Esophagus squamous epithelium (tissue), 5 donors: ENCODE data around the gene GULP1. TPM values are rescaled to one million over a fixed set of nuclear protein-coding genes. Genes with fewer than 3 reads are reported as not detected.

Experiments
- DNase-seq: peaks from one replicate; lab custom pipeline; 2025; lab: John Stamatoyannopoulos, UW
- H3K27ac ChIP-seq, 4 donors: fragments of 200-600 bp; sonication (generic); one replicate each; pipeline ENCODE4 v1.5.1; 2016 to 2019; ENCODE audit warnings: mild to moderate bottlenecking in 1 of 4
- H3K27me3 ChIP-seq, 4 donors: fragments of 200-600 bp; sonication (generic); 1 replicate in 3 of 4; 2 replicates in 1 of 4; pipeline versions ENCODE4 v1.5.1 to v1.6.0; 2017 to 2021; ENCODE audit warnings: antibody characterized with exemption in 1 of 4
- H3K36me3 ChIP-seq, 3 donors: fragments of 200-600 bp; sonication (generic); one replicate each; pipeline ENCODE4 v1.5.1; 2016 to 2019
- H3K4me1 ChIP-seq, 3 donors: fragments of 200-600 bp; sonication (generic); one replicate each; pipeline ENCODE4 v1.5.1; 2017 to 2019
- H3K4me3 ChIP-seq, 4 donors: fragments of 200-600 bp; sonication (generic); 1 replicate in 3 of 4; 2 replicates in 1 of 4; pipeline ENCODE4 v1.5.1; 2016 to 2019; ENCODE audit warnings: mild to moderate bottlenecking in 2 of 4, moderate library complexity in 1 of 4
- H3K9me3 ChIP-seq, 3 donors: fragments of 200-600 bp; sonication (generic); one replicate each; pipeline ENCODE4 v1.5.1; 2016 to 2019
- POLR2A ChIP-seq, 4 donors: fragments of 450-650 bp; IDR thresholded peaks; one replicate each; pipeline ENCODE4 v1.6.1; 2017; ENCODE audit warnings: antibody characterized with exemption in 4 of 4, mild to moderate bottlenecking in 4 of 4, moderate library complexity in 3 of 4
- WGBS, 2 donors: methylation state at CpG; one replicate each; pipeline ENCODE4 v1.1.5; 2018; 5-methylcytosine and 5-hydroxymethylcytosine counted together
- intact Hi-C: fragments of 100-400 bp; cut with DNase I; formaldehyde crosslinking; loops from one replicate; pipeline ENCODE4 v1.15.0; 2022
- small RNA-seq, 4 donors: library from RNA; depleted of rRNA; stranded (forward); fragments of <200 nt; gene quantifications; one replicate each; pipeline ENCODE3, GENCODE V24; 2016
- total RNA-seq, 4 donors: library from RNA; depleted of rRNA; stranded (reverse); fragments of >200 nt; gene quantifications; one replicate each; pipeline ENCODE4 v1.1.0, GENCODE V29; 2016
- TF ChIP-seq, protein P1 (sequence below), 6 experiments: fragments of 450-650 bp in 4 of 6; fragments of 200-600 bp in 2 of 6; sonication (generic) in 2 of 6; IDR thresholded peaks; one replicate each; pipeline ENCODE4 v1.5.1; 2016 to 2019; ENCODE audit warnings: antibody characterized with exemption in 6 of 6, mild to moderate bottlenecking in 4 of 6, moderate library complexity in 4 of 6
- donor health status: DM: yes; HTN: yes; CAD: no.

The GULP1 gene
- total RNA-seq, 4 donors from 2014 or later = 10.4 to 39.3 (median 24.2) TPM

DNA sequence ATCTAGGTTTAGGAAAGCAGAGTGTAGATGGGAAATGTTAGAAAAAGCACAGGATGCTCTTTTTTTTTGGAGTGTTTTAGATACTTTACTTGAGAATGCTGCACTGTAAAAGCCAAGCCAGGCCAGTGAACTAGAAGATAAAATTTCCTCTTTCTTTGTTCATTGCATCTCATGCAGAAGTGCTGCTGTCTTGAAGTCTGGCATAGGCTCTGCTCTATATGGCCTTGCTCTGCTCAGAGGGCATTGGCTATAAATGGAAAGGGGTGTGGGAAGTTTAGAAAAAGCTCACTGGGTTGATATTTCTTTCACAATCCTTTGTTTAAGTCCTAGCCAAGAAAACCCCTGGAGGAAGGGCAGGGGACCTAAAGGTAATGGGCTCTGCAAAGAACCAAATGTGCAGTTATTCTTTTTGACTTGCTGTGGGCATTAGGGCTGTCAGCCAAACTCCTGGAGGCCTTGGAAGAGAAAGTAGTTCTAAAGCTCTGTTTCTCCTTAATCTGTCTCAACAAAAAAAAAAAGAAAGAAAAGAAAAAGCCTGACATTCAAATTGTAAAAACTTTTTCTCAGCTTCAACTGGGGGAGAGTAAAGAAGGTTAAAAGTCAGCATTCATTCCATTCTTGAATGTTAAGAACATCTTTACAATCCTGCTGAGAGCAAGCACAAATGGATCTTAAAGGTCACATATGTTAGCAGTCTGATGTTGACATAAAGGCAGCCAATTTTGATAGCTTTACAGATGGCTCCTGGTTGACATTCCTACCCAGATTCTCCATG, 338.3 kb downstream of the GULP1 start:
- no peak for TF ChIP-seq POLR2A (IDR thresholded peaks at IDR 0.05)
- TF ChIP-seq, protein P1, sequence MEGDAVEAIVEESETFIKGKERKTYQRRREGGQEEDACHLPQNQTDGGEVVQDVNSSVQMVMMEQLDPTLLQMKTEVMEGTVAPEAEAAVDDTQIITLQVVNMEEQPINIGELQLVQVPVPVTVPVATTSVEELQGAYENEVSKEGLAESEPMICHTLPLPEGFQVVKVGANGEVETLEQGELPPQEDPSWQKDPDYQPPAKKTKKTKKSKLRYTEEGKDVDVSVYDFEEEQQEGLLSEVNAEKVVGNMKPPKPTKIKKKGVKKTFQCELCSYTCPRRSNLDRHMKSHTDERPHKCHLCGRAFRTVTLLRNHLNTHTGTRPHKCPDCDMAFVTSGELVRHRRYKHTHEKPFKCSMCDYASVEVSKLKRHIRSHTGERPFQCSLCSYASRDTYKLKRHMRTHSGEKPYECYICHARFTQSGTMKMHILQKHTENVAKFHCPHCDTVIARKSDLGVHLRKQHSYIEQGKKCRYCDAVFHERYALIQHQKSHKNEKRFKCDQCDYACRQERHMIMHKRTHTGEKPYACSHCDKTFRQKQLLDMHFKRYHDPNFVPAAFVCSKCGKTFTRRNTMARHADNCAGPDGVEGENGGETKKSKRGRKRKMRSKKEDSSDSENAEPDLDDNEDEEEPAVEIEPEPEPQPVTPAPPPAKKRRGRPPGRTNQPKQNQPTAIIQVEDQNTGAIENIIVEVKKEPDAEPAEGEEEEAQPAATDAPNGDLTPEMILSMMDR (IDR thresholded peaks at IDR 0.05) = no peak
- H3K27me3 ChIP-seq = no peaks in the 10 kb centered on the region
- intact Hi-C loops = no loop called here
- DNase-seq = no peak
- peaks cover 5 to 14% (median 13%) of the 10 kb centered on the region in 3 donors for H3K4me1 ChIP-seq
- H3K27ac ChIP-seq = peak overlapping the region in 1 of 4 donors; percentile 31
- no peak overlapping the region for H3K4me3 ChIP-seq
- H3K36me3 ChIP-seq = no peaks in the 10 kb centered on the region
- no peaks in the 10 kb centered on the region for H3K9me3 ChIP-seq

DNA sequence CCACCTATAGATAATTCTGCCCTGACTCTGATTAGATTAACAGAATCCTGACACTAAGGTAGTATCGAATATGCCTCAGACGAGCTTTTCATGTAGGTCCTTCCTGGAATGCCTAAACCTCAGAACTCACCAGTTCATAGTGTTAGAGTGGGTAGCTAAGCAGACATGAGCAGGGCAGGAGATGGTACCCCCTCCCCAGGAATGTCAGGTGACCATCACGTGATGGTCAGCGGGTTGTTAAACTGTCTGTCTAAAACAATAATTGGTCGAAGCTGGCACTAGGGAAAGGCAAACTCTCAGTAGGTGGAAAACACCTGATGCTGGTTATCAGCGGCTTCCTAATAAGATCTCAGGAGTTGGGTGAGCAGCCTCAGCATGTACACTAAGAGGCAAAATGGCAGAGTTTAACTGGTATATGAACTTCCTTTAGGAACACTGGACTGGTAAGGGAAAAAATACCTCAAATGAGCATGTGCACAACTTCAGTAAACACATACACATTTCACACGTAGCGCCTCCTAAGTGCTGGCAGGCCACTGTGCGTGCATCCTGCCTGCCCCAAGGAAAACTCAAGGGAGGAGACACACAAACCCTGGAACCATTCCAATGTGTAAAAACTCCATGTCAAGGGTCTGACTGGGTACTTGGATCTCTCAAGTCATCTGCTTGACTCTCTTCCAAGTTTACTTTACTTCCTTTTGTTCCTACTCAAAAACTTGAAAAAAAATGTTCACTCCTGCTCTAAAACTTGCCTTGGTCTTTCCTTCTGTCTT, 339.5 kb downstream of the GULP1 start:
- no peak overlapping the region for H3K4me3 ChIP-seq
- DNase-seq = no peak
- intact Hi-C loops = no loop called here
- no peaks in the 10 kb centered on the region for H3K27me3 ChIP-seq
- 64 to 68% methylated on average over 5 to 8 of the region's 9 CpGs for WGBS, 2 donors
- no peak for TF ChIP-seq POLR2A (IDR thresholded peaks at IDR 0.05)
- TF ChIP-seq, protein P1 (IDR thresholded peaks at IDR 0.05) = no peak
- no peaks in the 10 kb centered on the region for H3K36me3 ChIP-seq
- peaks cover 5 to 14% (median 13%) of the 10 kb centered on the region in 3 donors for H3K4me1 ChIP-seq
- no peak overlapping the region for H3K27ac ChIP-seq
- H3K9me3 ChIP-seq = no peaks in the 10 kb centered on the region

GRCh38 chr2:188634656-188635055, 343.0 kb downstream of the GULP1 start:
- WGBS, 2 donors = 86 to 90% methylated on average over 1 of the region's 1 CpG
- Histone ChIP-seq H3K4me3 (no peak overlapping the region), H3K9me3 (no peaks in the 10 kb centered on the region), H3K36me3 (no peaks in the 10 kb centered on the region), H3K4me1 (peaks cover 5 to 8% (median 5%) of the 10 kb centered on the region in 3 donors), H3K27me3 (no peaks in the 10 kb centered on the region), H3K27ac (no peak overlapping the region)
- no peak for DNase-seq
- intact Hi-C loops = no loop called here
- TF ChIP-seq POLR2A (IDR thresholded peaks at IDR 0.05) = no peak
- TF ChIP-seq, protein P1 (IDR thresholded peaks at IDR 0.05) = no peak

Small RNA genes within 50 kb of the gene (small RNA-seq; reads per million reads assigned to genes)
- gene MIR561 = 1.7 to 3.1 (median 2.0) reads per million in 4 donors
- gene RNA5SP114 = 0 to 0.15 (median 0.04) reads per million in 4 donors
